Articular chondrocyte of knee joint (primary cell): ENCODE data around the gene MYLK3. TPM values are rescaled to one million over a fixed set of nuclear protein-coding genes. Genes with fewer than 3 reads are reported as not detected.

Experiments used
- total RNA-seq: library from RNA; depleted of rRNA; stranded (reverse); fragments of >200 nt; gene quantifications from 2 replicates; pipeline ENCODE4 v1.2.3, GENCODE V29; 2012

MYLK3 gene
- total RNA-seq, result 0.39 and 0.54 TPM in 2 replicates

GRCh38 chr16:46747777-46748651 is at the start of gene MYLK3:
Gene MYLK3, minus strand, starts transcription at chr16:46748344. Its CDS starts 151 bp downstream, at chr16:46748193.

DNA sequence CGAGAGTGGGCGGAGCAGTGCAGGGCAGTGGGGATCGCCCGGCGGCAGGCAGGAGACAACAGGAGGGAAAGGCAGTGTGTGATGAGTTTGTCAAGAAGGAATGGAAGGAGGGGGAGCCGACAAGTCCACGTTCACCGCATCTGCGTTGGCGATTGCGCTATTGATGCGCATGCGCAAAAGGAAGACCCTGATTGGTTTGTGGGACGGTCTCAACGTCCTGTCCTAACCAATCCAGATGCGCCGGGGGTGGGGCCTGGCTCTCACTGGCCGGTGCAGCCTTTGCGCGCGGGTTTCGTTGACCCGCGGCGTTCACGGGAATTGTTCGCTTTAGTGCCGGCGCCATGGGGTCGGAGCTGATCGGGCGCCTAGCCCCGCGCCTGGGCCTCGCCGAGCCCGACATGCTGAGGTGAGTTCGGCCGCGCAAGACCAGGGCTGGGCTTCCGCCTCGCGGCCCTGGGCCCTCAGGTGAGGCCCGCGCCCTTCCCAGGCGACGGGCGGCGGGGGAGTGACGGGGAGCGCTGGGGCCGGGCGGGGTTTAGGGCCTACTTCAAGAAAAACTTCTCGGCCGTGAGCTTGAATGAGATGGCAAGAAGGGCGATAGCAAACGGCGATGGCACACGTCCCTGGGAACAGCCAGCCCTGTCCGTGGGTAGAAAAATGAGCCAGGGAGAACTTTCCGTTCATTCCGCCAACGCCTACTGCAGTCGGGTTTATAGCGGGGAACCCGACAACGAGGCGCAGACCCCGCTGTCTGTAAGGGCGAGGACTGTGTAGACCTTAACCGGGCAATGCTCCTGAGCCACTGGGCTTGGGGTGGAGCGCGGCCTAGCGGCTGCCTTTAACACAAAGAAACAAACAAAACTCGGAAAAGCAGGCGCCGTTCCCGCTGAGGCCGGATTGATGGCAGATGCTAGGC is 58.5 kb downstream of the MYLK3 start, which contains the start of gene ORC6:
Gene ORC6, plus strand, starts transcription at position 295 of the 916 bp plus-strand sequence. Its CDS starts 47 bp downstream, at position 342.

DNA sequence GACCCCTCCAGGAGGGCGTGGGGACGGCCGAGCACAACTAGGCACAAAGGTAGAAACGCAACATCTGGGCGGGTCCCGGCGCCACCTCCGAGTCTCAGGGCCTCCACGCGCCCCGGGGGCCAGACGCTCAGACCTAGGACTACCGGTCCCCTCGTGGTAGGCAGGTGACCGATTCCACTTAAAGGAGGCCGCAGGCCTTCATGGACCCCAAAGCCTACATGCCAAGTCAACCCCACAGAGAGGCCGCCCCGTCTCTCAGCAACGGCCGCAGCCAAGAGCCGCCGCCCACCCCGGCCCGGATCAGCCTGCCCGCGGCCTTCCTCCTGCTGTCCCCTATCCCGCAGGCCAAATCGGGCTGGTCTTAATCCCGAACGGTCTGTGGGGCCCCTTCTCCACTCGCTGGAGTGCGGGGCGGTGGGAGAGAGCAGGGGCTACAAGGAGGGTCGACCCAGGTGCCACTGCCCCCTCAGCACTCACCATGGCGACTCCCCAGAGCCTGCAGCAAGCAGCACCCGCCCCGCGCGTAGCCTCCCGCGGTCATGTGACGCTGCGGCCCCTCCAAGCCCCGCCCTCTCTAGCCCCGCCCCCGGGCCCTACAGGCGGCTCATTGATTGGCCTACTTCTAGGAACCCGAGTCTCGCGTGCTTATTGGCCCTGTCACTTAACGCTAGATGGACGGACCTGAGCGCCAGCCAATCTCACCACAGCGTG is 59.3 kb downstream of the MYLK3 start, which contains the start of gene VPS35:
Gene VPS35, minus strand, starts transcription at position 525 of the 711 bp plus-strand sequence. Its CDS starts 45 bp downstream, at position 480.

Other genes with a start within 250 kb of the MYLK3 start
- 11.6 and 16.5 TPM in 2 replicates for gene SHCBP1, start 127.0 kb downstream of the MYLK3 start, total RNA-seq
- gene VPS35, start 59.2 kb downstream of the MYLK3 start, total RNA-seq, result 159 and 166 TPM in 2 replicates
- 5.2 and 6.3 TPM in 2 replicates for gene ORC6, start 58.7 kb downstream of the MYLK3 start, total RNA-seq
- gene C16orf87, start 82.8 kb upstream of the MYLK3 start, total RNA-seq, result 6.8 and 8.6 TPM in 2 replicates
- 13.3 and 13.4 TPM in 2 replicates for gene GPT2, start 136.0 kb upstream of the MYLK3 start, total RNA-seq
- gene DNAJA2, start 225.3 kb upstream of the MYLK3 start, total RNA-seq, result 87.8 and 89.1 TPM in 2 replicates